K562 (cell line): Measurements from ENCODE around the gene SERPINE1. TPM values are rescaled to one million over a fixed set of nuclear protein-coding genes. Genes with fewer than 3 reads are reported as not detected.

Experiments
- DPF2 ChIP-seq: fragments of 450-650 bp; IDR thresholded peaks from 2 replicates; pipeline ENCODE4 v1.6.1; 2016
- HDGF ChIP-seq: fragments of 450-650 bp; IDR thresholded peaks from 2 replicates; pipeline ENCODE4 v1.6.1; 2016
- HMGN3 ChIP-seq: IDR thresholded peaks from 2 replicates; pipeline ENCODE4 v1.6.1; 2011; ENCODE audit warnings: borderline replicate concordance, low read depth, mild to moderate bottlenecking, mixed read lengths, low read length; ENCODE audit not compliant: insufficient read length; ENCODE audit errors: extremely low read depth
- IRF9 ChIP-seq: fragments of 450-650 bp; IDR thresholded peaks from 2 replicates; pipeline ENCODE4 v1.6.1; 2016; ENCODE audit warnings: missing biosample characterization, missing genetic modification characterization
- MYNN ChIP-seq, 2 experiments: sonication (generic); formaldehyde crosslinking in 1 of 2; IDR thresholded peaks; 2 replicates each; pipeline versions ENCODE4 v1.5.0 to v1.6.1; 2016 to 2020; ENCODE audit warnings: antibody characterized with exemption in 1 of 2, missing genetic modification reagents in 1 of 2
- NR2C1 ChIP-seq, 2 experiments: fragments of 450-650 bp; IDR thresholded peaks; 2 replicates each; pipeline ENCODE4 v1.6.1; 2017; ENCODE audit warnings: mild to moderate bottlenecking in 2 of 2, antibody characterized with exemption in 1 of 2, inconsistent platforms in 1 of 2, missing compliant biosample characterization in 1 of 2, missing genetic modification characterization in 1 of 2
- NR2F6 ChIP-seq: fragments of 450-650 bp; formaldehyde crosslinking; IDR thresholded peaks from 2 replicates; pipeline ENCODE4 v1.4.0; 2020; ENCODE audit warnings: mild to moderate bottlenecking
- OTX1 ChIP-seq: fragments of 450-650 bp; formaldehyde crosslinking; IDR thresholded peaks from 2 replicates; pipeline ENCODE4 v1.4.0; 2022; ENCODE audit warnings: mild to moderate bottlenecking
- POLR2AphosphoS5 ChIP-seq: IDR thresholded peaks from 2 replicates; pipeline ENCODE4 v1.6.1; 2011; ENCODE audit warnings: mild to moderate bottlenecking, low read depth, low read length, moderate library complexity; ENCODE audit not compliant: control insufficient read depth, insufficient read depth
- RBM14 ChIP-seq: fragments of 200-400 bp; formaldehyde crosslinking; IDR thresholded peaks from 2 replicates; pipeline ENCODE4 v1.6.1; 2018; ENCODE audit warnings: low read depth, mild to moderate bottlenecking, low read length, moderate library complexity, borderline replicate concordance; ENCODE audit not compliant: insufficient read depth
- RNF2 ChIP-seq: sonication (generic); IDR thresholded peaks from 2 replicates; pipeline ENCODE4 v1.6.1; 2016
- SOX6 ChIP-seq: fragments of 450-650 bp; IDR thresholded peaks from 2 replicates; pipeline ENCODE4 v1.6.1; 2014; ENCODE audit warnings: mild to moderate bottlenecking
- TAF7 ChIP-seq: fragments of 450-650 bp; IDR thresholded peaks from 2 replicates; pipeline ENCODE4 v1.6.1; 2016; ENCODE audit warnings: missing genetic modification characterization, missing compliant biosample characterization
- TSC22D4 ChIP-seq: fragments of 450-650 bp; IDR thresholded peaks from 2 replicates; pipeline ENCODE4 v1.6.1; 2016; ENCODE audit warnings: missing genetic modification characterization, missing biosample characterization, control low read depth
- ZNF589 ChIP-seq: fragments of 200-800 bp; sonication (Bioruptor generic); IDR thresholded peaks from 2 replicates; pipeline ENCODE4 v1.6.1; 2016; ENCODE audit warnings: low read depth, missing genetic modification characterization, missing compliant biosample characterization
- polyA plus RNA-seq, 8 experiments: library from polyadenylated mRNA; depleted of rRNA in 4 of 8; stranded (reverse) in 5 of 8; unstranded in 3 of 8; fragments of >200 nt; fragmentation: Nextera tagmentation in 2 of 8; fragmentation: Illumina TruSeq in 1 of 8; extraction: Ambion mirVana in 2 of 8; extraction: Trizol in 1 of 8; gene quantifications; 2 replicates each; pipeline versions ENCODE4 v1.2.1 to v1.2.3, GENCODE V29; 2011 to 2014; ENCODE audit warnings: inconsistent platforms in 1 of 8, missing spikeins in 1 of 8
- total RNA-seq, 7 experiments: library from RNA; depleted of rRNA in 6 of 7; stranded (reverse); fragments of >200 nt in 6 of 7; fragmentation: Illumina TruSeq in 2 of 7; extraction: Trizol in 2 of 7; gene quantifications; 2 replicates each; pipeline versions ENCODE4 v1.2.1 to v1.2.3, GENCODE V29; 2011 to 2021; ENCODE audit warnings: low replicate concordance in 1 of 7
- TF ChIP-seq, protein P1 (sequence below): fragments of 450-650 bp; IDR thresholded peaks from 2 replicates; pipeline ENCODE4 v1.6.1; 2017; ENCODE audit warnings: antibody characterized with exemption
- TF ChIP-seq, protein P2 (sequence below): fragments of 450-650 bp; formaldehyde crosslinking; IDR thresholded peaks from 2 replicates; pipeline ENCODE4 v1.4.0; 2022; ENCODE audit warnings: missing genetic modification characterization
- TF ChIP-seq, protein P3 (sequence below): sonication (generic); formaldehyde crosslinking; IDR thresholded peaks from 2 replicates; pipeline ENCODE4 v1.8.1; 2023; ENCODE audit warnings: mild to moderate bottlenecking, missing genetic modification reagents

The SERPINE1 gene
- total and polyA plus RNA-seq, 9 of the 15 experiments (the other 6 are each of a cell fraction or from before 2014, with no cell fraction given): 0.22 to 4.8 (median 0.91) TPM

- TF ChIP-seq SOX6 (peak; percentile 91), RBM14 (no peak), HMGN3 (peak; percentile 95), DPF2 (peak; percentile 99), POLR2AphosphoS5 (peak; percentile 57; the same call in 1 of the 2 replicates), NR2F6 (0 out of 2 replicates have a peak, but pooled peaks have one; percentile 62), IRF9 (tag) (no peak), MYNN (IDR thresholded peaks at IDR 0.05) (peak; percentile 96), MYNN (CRISPR knock-in tag; IDR thresholded peaks at IDR 0.05) (no peak), HDGF (peak; percentile 82; the same call in 1 of the 2 replicates), NR2C1 (IDR thresholded peaks at IDR 0.05) (peak; percentile 45; the same call in 1 of the 2 replicates), NR2C1 (tag; IDR thresholded peaks at IDR 0.05) (peak; percentile 73; the same call in 1 of the 2 replicates), RNF2 (peak; percentile 96), TSC22D4 (tag) (no peak), TAF7 (tag) (peak; percentile 10; the same call in 1 of the 2 replicates), ZNF589 (CRISPR knock-in tag) (peak; percentile 80), OTX1 (peak; percentile 62; the same call in 1 of the 2 replicates)
- TF ChIP-seq, protein P1, sequence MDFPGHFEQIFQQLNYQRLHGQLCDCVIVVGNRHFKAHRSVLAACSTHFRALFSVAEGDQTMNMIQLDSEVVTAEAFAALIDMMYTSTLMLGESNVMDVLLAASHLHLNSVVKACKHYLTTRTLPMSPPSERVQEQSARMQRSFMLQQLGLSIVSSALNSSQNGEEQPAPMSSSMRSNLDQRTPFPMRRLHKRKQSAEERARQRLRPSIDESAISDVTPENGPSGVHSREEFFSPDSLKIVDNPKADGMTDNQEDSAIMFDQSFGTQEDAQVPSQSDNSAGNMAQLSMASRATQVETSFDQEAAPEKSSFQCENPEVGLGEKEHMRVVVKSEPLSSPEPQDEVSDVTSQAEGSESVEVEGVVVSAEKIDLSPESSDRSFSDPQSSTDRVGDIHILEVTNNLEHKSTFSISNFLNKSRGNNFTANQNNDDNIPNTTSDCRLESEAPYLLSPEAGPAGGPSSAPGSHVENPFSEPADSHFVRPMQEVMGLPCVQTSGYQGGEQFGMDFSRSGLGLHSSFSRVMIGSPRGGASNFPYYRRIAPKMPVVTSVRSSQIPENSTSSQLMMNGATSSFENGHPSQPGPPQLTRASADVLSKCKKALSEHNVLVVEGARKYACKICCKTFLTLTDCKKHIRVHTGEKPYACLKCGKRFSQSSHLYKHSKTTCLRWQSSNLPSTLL: no peak
- TF ChIP-seq, protein P2, sequence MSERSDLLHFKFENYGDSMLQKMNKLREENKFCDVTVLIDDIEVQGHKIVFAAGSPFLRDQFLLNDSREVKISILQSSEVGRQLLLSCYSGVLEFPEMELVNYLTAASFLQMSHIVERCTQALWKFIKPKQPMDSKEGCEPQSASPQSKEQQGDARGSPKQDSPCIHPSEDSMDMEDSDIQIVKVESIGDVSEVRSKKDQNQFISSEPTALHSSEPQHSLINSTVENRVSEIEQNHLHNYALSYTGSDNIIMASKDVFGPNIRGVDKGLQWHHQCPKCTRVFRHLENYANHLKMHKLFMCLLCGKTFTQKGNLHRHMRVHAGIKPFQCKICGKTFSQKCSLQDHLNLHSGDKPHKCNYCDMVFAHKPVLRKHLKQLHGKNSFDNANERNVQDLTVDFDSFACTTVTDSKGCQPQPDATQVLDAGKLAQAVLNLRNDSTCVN: no peak
- TF ChIP-seq, protein P3, sequence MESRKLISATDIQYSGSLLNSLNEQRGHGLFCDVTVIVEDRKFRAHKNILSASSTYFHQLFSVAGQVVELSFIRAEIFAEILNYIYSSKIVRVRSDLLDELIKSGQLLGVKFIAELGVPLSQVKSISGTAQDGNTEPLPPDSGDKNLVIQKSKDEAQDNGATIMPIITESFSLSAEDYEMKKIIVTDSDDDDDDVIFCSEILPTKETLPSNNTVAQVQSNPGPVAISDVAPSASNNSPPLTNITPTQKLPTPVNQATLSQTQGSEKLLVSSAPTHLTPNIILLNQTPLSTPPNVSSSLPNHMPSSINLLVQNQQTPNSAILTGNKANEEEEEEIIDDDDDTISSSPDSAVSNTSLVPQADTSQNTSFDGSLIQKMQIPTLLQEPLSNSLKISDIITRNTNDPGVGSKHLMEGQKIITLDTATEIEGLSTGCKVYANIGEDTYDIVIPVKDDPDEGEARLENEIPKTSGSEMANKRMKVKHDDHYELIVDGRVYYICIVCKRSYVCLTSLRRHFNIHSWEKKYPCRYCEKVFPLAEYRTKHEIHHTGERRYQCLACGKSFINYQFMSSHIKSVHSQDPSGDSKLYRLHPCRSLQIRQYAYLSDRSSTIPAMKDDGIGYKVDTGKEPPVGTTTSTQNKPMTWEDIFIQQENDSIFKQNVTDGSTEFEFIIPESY (CRISPR knock-in tag): peak; percentile 27; the same call in 1 of the 2 replicates
These were observed 26.7 kb upstream of the SERPINE1 start (continued) for GRCh38 chr7:101099969-101100781.
